ENCODE data around the gene CDR2L. TPM values are rescaled to one million over a fixed set of nuclear protein-coding genes. Genes with fewer than 3 reads are reported as not detected.

CDR2L gene
- polyA plus RNA-seq, 1 of the 3 experiments (the other 2 are of a cell fraction), result 21.2 TPM

DNA sequence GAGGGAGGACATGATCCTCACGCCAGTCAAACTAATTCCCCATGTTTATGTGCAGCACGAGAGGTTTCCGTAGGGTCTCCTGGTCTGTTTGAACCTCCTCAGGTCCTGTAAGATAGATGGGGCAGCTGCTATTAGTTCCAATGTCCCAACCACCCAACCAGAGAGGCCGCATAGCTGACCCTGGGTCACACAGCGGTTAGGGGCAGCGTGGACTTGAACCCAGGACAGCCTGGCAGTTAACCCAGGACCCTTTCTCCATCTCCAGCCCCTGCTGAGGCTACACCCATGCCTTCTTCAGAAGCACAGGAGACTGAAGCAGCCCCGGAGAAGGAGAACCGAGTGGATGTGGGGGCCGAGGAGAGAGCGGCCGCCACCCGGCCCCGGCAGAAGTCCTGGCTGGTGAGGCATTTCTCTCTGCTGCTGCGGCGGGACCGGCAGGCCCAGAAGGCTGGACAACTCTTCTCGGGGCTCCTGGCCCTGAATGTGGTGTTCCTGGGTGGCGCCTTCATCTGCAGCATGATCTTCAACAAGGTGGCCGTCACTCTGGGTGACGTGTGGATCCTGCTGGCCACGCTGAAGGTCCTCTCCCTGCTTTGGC is 46.2 kb upstream of the CDR2L start (continued):
- TF ChIP-seq, protein P1, sequence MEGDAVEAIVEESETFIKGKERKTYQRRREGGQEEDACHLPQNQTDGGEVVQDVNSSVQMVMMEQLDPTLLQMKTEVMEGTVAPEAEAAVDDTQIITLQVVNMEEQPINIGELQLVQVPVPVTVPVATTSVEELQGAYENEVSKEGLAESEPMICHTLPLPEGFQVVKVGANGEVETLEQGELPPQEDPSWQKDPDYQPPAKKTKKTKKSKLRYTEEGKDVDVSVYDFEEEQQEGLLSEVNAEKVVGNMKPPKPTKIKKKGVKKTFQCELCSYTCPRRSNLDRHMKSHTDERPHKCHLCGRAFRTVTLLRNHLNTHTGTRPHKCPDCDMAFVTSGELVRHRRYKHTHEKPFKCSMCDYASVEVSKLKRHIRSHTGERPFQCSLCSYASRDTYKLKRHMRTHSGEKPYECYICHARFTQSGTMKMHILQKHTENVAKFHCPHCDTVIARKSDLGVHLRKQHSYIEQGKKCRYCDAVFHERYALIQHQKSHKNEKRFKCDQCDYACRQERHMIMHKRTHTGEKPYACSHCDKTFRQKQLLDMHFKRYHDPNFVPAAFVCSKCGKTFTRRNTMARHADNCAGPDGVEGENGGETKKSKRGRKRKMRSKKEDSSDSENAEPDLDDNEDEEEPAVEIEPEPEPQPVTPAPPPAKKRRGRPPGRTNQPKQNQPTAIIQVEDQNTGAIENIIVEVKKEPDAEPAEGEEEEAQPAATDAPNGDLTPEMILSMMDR (IDR thresholded peaks at IDR 0.05), result no peak

DNA sequence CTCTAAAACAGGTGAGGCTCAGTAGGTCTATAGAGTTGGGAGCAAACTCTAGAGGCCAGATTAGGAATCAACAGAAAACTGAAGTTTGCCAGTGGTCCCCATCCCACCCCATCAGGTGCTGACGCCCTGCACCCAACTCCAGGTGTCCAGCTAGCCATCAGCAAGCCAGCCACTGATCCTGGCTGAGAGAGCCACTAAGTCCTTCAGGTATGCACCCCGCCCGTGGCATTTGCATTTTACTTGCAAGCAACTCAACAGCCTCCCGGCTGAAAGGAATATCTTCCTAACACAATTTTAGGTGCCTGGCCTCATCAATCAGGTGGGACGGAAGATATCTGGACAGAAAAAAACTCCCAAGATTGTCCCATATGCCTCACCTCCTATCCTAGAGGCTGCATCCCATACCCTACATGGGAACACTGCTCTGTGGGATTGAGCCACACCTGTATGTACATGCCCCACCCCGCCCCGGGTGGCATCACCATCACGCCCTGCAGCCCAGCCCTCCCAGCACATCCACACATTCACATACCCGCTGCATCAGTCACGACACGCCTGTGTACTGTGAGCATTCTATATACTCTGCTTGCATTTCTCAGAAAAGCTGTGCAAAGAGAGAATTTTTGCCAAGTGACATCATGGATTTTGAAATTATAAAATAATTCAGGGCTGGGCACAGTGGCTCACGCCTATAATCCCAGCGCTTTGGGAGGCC is 43.5 kb upstream of the CDR2L start:
- 51% methylated on average over 13 of the region's 13 CpGs for WGBS (ENCODE audit: low lambda C conversion rate)
- Histone ChIP-seq H3K9me3 (no peaks in the 10 kb centered on the region), H3K4me2 (no peak overlapping the region), H3F3A (replicated peaks; ENCODE audit: insufficient read depth) (no peaks in the 10 kb centered on the region), H3K27me3 (ENCODE audit: insufficient read depth) (peaks cover 72% of the 10 kb centered on the region), H3K79me2 (ENCODE audit: insufficient read depth) (no peaks in the 10 kb centered on the region), H3K9me2 (no peaks in the 10 kb centered on the region), H3K9ac (no peak overlapping the region), H4K20me1 (ENCODE audit: insufficient read depth) (no peaks in the 10 kb centered on the region), H2AFZ (ENCODE audit: low read depth) (no peak overlapping the region), H3K27ac (ENCODE audit: low read depth in 2 of 2, low read length in 1 of 2) (no peak overlapping the region), H3K4me1 (ENCODE audit: control insufficient read depth in 1 of 2, insufficient read depth in 2 of 2, low read depth in 1 of 2, low read length in 1 of 2) (no peaks in the 10 kb centered on the region), H3K4me3 (ENCODE audit: low read depth in 2 of 2, low read length in 1 of 2) (no peak overlapping the region), H3K36me3 (replicated peaks in 1 of 2; ENCODE audit: control insufficient read depth in 1 of 2, insufficient read depth in 2 of 2, low read length in 1 of 2) (no peaks in the 10 kb centered on the region)
- no peak for DNase-seq
- ChIA-PET CTCF (interaction anchor here (1.1 to 10.7 kb wide), 2 partner anchors 18 to 19 kb away, joined by 3 to 104 read pairs; partner anchors contain the start of genes OTOP2 and USH1G), POLR2A (interaction anchor here (0.6 kb wide), 1 partner anchor 10 kb away, joined by 4 read pairs; no protein-coding TSS in a partner anchor)
- no peak for TF ChIP-seq RCOR1 (IDR thresholded peaks at IDR 0.05; ENCODE audit: low read length)
- no peak for TF ChIP-seq MEF2A (IDR thresholded peaks at IDR 0.05; ENCODE audit: borderline replicate concordance, low read depth)
- no peak for TF ChIP-seq POLR2AphosphoS5 (IDR thresholded peaks at IDR 0.05; ENCODE audit: low read depth, low read length)
- no peak for TF ChIP-seq EZH2phosphoT487 (IDR thresholded peaks at IDR 0.05; ENCODE audit: borderline replicate concordance, low read depth)
- TF ChIP-seq JUND (IDR thresholded peaks at IDR 0.05), result no peak
- TF ChIP-seq FOXM1 (IDR thresholded peaks at IDR 0.05; ENCODE audit: low read depth), result no peak
- TF ChIP-seq, protein P2, sequence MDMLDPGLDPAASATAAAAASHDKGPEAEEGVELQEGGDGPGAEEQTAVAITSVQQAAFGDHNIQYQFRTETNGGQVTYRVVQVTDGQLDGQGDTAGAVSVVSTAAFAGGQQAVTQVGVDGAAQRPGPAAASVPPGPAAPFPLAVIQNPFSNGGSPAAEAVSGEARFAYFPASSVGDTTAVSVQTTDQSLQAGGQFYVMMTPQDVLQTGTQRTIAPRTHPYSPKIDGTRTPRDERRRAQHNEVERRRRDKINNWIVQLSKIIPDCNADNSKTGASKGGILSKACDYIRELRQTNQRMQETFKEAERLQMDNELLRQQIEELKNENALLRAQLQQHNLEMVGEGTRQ (IDR thresholded peaks at IDR 0.05; ENCODE audit: borderline replicate concordance, low read depth, low read length), result no peak
- TF ChIP-seq TCF12 (IDR thresholded peaks at IDR 0.05), result no peak
- no peak for TF ChIP-seq RAD21 (IDR thresholded peaks at IDR 0.05; ENCODE audit: low read length)

DNA sequence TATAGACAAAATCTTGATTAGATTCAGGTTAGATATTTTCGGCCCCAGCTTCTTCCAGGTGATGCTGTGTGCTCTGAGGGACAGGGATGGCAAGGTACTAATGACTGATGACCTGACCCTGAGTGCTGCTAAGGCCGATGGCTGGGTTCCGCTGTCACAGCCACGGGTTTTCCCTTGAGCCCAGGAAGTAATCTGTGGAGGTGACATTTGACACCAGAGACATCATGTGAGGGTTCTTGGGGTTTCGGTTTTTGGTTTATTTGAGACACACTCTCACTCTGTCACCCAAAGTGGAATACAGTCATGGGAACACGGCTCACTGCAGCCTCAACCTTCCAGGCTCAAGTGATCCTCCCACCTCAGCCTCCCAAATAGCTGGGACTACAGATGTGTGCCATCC is 41.9 kb upstream of the CDR2L start:
- no peak overlapping the region for H3K9ac ChIP-seq
- H3K9me2 ChIP-seq, result no peaks in the 10 kb centered on the region
- H3K4me2 ChIP-seq, result no peak overlapping the region
- ChIA-PET POLR2A (no interaction called here), CTCF (interaction anchor here (0.8 to 10.7 kb wide), 6 partner anchors 12 to 168 kb away, joined by 3 to 104 read pairs (median 4); partner anchors contain the start of genes OTOP2 and USH1G)
- H3K27ac ChIP-seq (ENCODE audit: low read depth in 2 of 2, low read length in 1 of 2), result no peak overlapping the region
- no peaks in the 10 kb centered on the region for H3K9me3 ChIP-seq
- peaks cover 80% of the 10 kb centered on the region for H3K27me3 ChIP-seq (ENCODE audit: insufficient read depth)
- H4K20me1 ChIP-seq (ENCODE audit: insufficient read depth), result no peaks in the 10 kb centered on the region
- no peaks in the 10 kb centered on the region for H3F3A ChIP-seq (replicated peaks; ENCODE audit: insufficient read depth)
- H3K36me3 ChIP-seq (replicated peaks in 1 of 2; ENCODE audit: control insufficient read depth in 1 of 2, insufficient read depth in 2 of 2, low read length in 1 of 2), result no peaks in the 10 kb centered on the region
- no peak overlapping the region for H3K4me3 ChIP-seq (ENCODE audit: low read depth in 2 of 2, low read length in 1 of 2)
- 65% methylated on average over 6 of the region's 6 CpGs for WGBS (ENCODE audit: low lambda C conversion rate)
- no peaks in the 10 kb centered on the region for H3K4me1 ChIP-seq (ENCODE audit: control insufficient read depth in 1 of 2, insufficient read depth in 2 of 2, low read depth in 1 of 2, low read length in 1 of 2)
- no peak overlapping the region for H2AFZ ChIP-seq (ENCODE audit: low read depth)
- DNase-seq, result no peak
- H3K79me2 ChIP-seq (ENCODE audit: insufficient read depth), result no peaks in the 10 kb centered on the region
- TF ChIP-seq, protein P2 (IDR thresholded peaks at IDR 0.05; ENCODE audit: borderline replicate concordance, low read depth, low read length), result no peak
- TF ChIP-seq MEF2A (IDR thresholded peaks at IDR 0.05; ENCODE audit: borderline replicate concordance, low read depth) (no peak), FOXM1 (IDR thresholded peaks at IDR 0.05; ENCODE audit: low read depth) (no peak)
